Activated naive CD8-positive, alpha-beta T cell (primary cell): ENCODE results near the gene SEMA3A.

Source experiments
- H3K27ac Mint-ChIP-seq: one replicate; pipeline ENCODE4 v1.8.0; 2021; ENCODE audit warnings: mixed read lengths
- H3K27me3 Mint-ChIP-seq: one replicate; pipeline ENCODE4 v1.8.0; 2021; ENCODE audit warnings: mixed read lengths
- H3K36me3 Mint-ChIP-seq: one replicate; pipeline ENCODE4 v1.8.0; 2021; ENCODE audit warnings: mixed read lengths
- H3K4me1 Mint-ChIP-seq: one replicate; pipeline ENCODE4 v1.8.0; 2021; ENCODE audit warnings: low read depth, mixed read lengths
- H3K4me3 Mint-ChIP-seq: one replicate; pipeline ENCODE4 v1.8.0; 2021; ENCODE audit warnings: mild to moderate bottlenecking, mixed read lengths
- H3K9me3 Mint-ChIP-seq: one replicate; pipeline ENCODE4 v1.8.0; 2021; ENCODE audit warnings: low read depth, mixed read lengths

The SEMA3A gene

DNA sequence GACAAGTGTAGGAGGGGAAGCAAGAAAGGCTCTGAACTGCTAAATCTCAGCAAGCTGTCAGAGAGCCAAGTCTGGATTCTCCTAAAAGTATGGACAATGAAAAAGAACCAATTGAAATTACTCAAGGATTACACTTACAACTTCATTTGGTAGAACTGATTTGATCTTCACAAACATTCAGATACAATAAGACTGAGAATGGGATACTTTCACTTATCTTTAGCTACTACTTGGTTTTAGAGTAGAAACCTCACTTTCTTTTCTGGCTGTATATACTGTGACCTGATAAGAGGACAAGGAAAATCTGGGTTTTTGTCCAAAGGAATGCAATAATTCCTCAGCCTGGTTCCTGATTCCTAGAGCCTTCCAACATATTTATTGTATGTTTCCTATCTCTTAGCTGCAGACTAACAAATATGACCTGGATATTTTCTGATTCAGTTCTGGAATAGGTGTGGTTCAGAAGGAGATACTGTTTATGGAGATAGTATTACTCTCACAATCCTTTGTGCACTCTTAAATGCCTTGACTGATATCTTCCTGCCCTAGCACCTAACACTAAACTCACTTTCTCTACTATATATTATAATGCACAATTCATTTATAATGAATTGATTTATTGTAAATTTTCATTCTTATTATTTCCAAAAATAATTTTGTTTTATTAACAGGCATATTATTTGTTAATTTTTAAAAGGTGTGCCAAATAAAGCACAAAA lies 7.3 kb downstream of the SEMA3A start:
- Mint-ChIP-seq H3K9me3 (no peaks in the 10 kb centered on the region), H3K4me3 (no peak overlapping the region), H3K27me3 (no peaks in the 10 kb centered on the region), H3K36me3 (no peaks in the 10 kb centered on the region), H3K4me1 (peaks cover 24% of the 10 kb centered on the region), H3K27ac (no peak overlapping the region)

DNA sequence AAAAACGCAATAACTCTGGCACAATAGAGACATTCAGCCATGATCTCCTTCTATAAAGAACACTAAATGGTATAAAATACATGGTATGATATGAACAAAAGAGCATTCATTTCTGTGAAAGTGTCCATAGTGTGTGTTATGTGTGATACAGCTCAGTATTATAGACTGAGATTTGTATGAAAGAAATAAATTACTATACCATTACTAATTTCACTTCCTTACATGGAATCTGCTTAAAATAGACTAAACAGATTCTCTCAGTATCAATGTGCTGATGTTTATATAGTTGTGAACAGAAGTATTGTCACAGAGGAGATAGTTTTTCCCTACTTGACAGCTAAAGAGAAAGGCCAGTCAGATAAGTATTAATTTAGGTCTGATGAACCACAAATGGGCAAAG lies 10.8 kb downstream of the SEMA3A start:
- Mint-ChIP-seq H3K4me3 (no peak overlapping the region), H3K36me3 (no peaks in the 10 kb centered on the region), H3K27me3 (no peaks in the 10 kb centered on the region)

DNA sequence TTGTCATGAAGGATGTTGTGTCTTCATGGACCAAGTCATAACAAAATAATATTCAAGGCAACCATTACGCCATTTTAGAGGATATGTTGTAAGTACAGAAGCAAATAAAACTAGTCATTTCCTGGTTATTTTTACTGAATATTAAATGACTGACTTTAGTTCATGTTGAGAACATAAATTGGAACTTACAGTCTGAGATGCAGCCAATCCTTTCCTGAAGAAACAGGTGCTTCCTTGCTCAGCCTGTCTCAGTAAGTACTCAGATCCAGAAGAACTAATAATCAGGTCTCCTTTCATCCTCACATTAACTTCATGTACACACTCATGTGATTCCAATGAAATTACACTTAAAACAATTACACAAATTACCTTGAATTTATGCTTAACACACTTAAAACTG lies 12.3 kb downstream of the SEMA3A start:
- Mint-ChIP-seq H3K27me3 (no peaks in the 10 kb centered on the region), H3K4me1 (peaks cover 6% of the 10 kb centered on the region), H3K36me3 (no peaks in the 10 kb centered on the region), H3K27ac (no peak overlapping the region), H3K9me3 (no peaks in the 10 kb centered on the region), H3K4me3 (no peak overlapping the region)

More for the DNA sequence above, 10.8 kb downstream of the SEMA3A start:
- H3K27ac Mint-ChIP-seq: no peak overlapping the region
- no peaks in the 10 kb centered on the region for H3K9me3 Mint-ChIP-seq
- H3K4me1 Mint-ChIP-seq: peaks cover 18% of the 10 kb centered on the region

DNA sequence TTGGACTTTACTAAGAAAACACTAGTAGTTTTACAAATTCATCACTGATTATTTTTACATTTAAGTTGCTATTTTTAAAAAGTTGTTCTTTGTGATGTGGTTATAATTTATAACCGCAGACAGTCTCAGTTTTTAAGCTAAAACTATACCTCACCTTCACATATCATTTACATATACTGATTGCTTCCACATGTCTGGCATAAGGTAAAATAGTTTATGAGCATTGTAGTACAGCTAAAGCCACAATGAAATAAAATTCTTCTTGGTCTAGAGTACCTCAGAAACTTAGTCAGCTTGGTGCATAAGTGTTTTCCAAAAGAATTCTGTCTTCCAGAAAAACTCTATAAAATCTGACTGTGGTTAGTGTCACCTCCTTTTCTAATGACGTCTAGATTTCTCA lies 13.0 kb downstream of the SEMA3A start:
- no peaks in the 10 kb centered on the region for H3K27me3 Mint-ChIP-seq
- H3K9me3 Mint-ChIP-seq: no peaks in the 10 kb centered on the region
- H3K27ac Mint-ChIP-seq: no peak overlapping the region
- no peaks in the 10 kb centered on the region for H3K36me3 Mint-ChIP-seq
- no peak overlapping the region for H3K4me3 Mint-ChIP-seq
- H3K4me1 Mint-ChIP-seq: no peaks in the 10 kb centered on the region

DNA sequence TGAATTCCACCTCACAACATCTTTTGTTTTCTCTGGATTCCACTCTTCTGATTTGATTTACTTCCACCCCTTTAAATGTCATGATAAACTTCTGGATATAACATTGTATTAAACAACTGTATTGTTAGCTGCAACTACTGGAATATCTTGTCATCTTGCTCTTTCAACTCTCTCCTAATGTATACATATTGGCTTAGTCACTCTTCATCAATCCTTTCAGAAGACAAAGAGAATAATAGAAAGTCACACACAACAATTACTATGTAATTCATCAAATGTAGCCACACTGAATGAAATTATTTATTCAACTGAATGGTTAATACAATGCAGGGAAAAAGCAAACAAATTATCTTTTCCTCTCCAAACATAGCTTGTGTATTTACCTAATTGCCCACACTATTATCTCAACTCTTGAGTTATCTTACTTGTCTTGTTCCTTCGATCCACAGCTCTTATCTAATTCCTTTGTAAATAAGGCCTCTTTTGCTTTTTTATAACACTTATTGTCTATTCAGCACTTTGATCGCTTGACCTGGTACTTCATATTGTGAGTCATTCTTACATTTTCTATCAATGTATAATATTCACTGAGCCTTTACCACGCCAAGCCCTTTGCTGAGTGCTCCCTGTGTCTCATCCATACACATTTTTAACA lies 16.7 kb downstream of the SEMA3A start:
- Mint-ChIP-seq H3K4me3 (no peak overlapping the region), H3K27ac (no peak overlapping the region), H3K4me1 (no peaks in the 10 kb centered on the region), H3K27me3 (no peaks in the 10 kb centered on the region), H3K9me3 (no peaks in the 10 kb centered on the region), H3K36me3 (no peaks in the 10 kb centered on the region)

DNA sequence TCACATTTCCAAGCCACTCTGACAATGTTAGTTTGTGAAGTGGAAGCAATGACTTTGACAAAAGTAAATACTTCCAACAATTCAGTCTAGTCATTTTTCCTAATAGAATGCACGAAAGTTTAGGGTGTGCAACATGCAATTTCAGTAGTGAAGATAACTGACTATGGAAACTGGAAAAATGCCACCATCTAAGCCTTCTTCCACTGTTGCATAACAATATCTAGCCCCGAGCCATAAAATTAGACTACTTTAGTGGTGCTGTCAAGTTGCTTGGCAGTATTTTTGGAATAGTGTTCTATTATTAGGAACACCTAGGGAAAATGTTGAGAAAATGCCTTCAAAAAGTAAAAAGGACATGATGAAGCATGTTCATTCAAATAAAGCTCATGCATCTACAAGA lies 17.9 kb downstream of the SEMA3A start:
- no peaks in the 10 kb centered on the region for H3K36me3 Mint-ChIP-seq
- H3K27ac Mint-ChIP-seq: no peak overlapping the region
- H3K4me1 Mint-ChIP-seq: no peaks in the 10 kb centered on the region
- H3K27me3 Mint-ChIP-seq: no peaks in the 10 kb centered on the region
- H3K9me3 Mint-ChIP-seq: no peaks in the 10 kb centered on the region
- no peak overlapping the region for H3K4me3 Mint-ChIP-seq

DNA sequence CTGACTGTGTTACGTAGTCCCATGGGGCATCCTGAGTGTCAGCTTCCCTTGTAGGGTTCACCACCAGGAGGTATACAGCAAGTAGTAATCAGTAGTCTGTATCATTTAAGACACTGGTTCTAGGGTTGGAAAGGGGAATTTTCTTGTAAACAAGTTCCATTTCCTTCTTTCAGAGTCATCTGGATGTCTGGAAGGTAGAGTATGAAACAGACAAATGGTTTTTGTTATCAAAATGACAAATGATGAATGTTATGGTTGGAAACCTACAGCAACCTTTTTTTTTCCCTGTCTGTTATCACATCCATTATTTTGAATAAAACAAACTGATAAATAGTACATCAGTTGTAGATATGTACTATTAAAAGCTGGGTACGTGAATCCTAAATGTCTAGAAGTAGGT lies 19.1 kb downstream of the SEMA3A start:
- no peaks in the 10 kb centered on the region for H3K9me3 Mint-ChIP-seq
- H3K36me3 Mint-ChIP-seq: no peaks in the 10 kb centered on the region
- no peaks in the 10 kb centered on the region for H3K4me1 Mint-ChIP-seq
- H3K4me3 Mint-ChIP-seq: no peak overlapping the region
- no peaks in the 10 kb centered on the region for H3K27me3 Mint-ChIP-seq
- H3K27ac Mint-ChIP-seq: no peak overlapping the region

DNA sequence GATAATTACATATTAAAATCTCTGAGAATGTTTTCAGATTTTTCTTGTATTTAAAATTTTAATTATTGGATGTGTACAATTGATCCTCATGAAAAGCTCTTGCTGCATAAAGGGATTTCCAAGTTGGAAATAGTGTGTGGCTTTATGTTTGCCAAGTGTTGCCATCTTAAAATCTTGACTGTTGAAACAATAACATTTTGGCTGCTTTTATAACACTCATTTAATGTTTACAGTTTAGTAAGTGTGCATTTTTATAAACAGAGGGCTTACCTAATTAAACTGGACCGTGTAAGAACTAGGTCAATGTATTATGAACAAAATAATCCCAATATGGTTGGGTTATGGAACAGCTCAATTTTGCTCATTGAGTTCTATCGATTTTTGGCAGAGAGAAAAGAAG lies 23.9 kb downstream of the SEMA3A start:
- no peaks in the 10 kb centered on the region for H3K27me3 Mint-ChIP-seq
- H3K4me3 Mint-ChIP-seq: no peak overlapping the region
- no peaks in the 10 kb centered on the region for H3K36me3 Mint-ChIP-seq
- no peak overlapping the region for H3K27ac Mint-ChIP-seq
- no peaks in the 10 kb centered on the region for H3K4me1 Mint-ChIP-seq
- no peaks in the 10 kb centered on the region for H3K9me3 Mint-ChIP-seq

DNA sequence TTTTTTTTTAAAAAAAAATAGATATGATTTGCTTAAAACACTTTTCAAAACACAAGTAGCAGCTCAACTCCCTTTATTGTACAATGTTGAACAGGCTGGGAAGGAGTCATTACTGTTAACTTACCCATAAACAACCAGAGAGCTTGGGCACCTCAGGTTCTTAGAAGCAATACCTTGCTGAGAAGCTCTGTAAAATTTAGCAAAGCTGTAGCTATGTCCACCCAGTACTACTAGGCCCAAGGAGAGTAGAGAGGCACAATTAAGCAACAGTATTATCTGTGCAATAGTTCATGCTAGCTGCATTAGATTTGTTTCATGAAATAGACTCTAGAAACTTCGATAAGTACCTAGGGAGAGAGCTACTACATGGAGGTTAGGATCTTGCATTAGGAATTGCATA lies 32.0 kb downstream of the SEMA3A start:
- no peak overlapping the region for H3K4me3 Mint-ChIP-seq
- H3K9me3 Mint-ChIP-seq: no peaks in the 10 kb centered on the region
- H3K27ac Mint-ChIP-seq: no peak overlapping the region
- H3K27me3 Mint-ChIP-seq: no peaks in the 10 kb centered on the region
- H3K36me3 Mint-ChIP-seq: peaks cover 2% of the 10 kb centered on the region
- H3K4me1 Mint-ChIP-seq: peaks cover 2% of the 10 kb centered on the region

DNA sequence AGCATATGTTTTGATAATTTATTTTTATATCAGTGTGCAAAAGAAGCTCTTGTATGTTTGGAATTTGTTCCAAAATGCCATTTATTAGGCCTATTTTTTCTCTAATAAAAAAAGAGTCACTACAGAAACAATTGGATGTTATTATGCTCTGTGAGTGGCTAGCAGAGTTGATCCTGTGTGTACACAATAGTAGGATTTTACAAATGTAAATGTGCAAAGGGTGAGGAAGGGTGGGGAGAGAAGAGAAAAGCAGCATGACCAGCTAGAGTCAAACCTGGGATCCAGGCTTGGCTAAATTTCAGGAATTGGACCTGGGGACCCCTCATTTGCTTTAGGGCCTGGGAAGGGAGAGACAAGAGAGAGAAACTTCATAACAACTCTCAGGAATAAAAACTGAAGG lies 32.5 kb downstream of the SEMA3A start:
- Mint-ChIP-seq H3K4me1 (peaks cover 2% of the 10 kb centered on the region), H3K9me3 (no peaks in the 10 kb centered on the region), H3K27me3 (no peaks in the 10 kb centered on the region), H3K4me3 (no peak overlapping the region), H3K36me3 (peaks cover 2% of the 10 kb centered on the region), H3K27ac (no peak overlapping the region)

DNA sequence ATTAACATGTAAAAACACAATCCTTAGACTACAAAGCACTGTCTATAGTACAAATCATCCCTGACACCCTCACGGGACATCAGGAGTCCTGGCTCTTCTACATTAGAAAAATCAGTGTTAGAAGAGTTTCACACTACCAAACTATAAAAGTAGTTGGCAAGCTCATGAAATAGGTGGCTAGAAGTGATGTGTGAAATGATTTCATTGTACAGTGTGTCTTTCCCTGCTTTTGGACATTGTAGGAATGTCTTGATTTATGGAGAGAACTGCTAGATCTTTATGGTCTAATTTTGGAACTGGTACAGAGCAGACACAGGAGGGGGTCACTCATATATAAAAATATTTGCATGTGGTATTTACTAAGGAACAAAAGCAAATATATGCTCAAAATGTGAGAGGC lies 33.2 kb downstream of the SEMA3A start:
- peaks cover 2% of the 10 kb centered on the region for H3K4me1 Mint-ChIP-seq
- no peak overlapping the region for H3K4me3 Mint-ChIP-seq

DNA sequence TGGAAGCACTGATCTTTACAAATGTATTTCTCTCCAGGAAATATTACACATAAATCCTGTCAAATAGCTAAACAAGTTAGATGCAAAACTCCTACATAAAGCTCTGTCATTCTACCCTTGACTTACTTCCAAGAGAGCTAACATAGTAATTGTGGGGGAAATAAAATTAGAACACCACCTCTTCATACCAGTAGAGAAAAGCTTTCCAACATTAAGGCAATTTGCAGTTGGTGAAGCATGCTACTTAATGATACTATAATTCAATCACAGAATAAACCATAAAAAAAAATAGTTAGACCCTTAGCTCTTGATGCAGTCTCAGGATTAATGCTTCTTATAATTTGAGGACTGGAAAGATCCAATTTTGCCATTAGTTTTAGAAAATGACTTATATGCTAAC lies 35.2 kb downstream of the SEMA3A start:
- Mint-ChIP-seq H3K4me1 (peaks cover 2% of the 10 kb centered on the region), H3K27me3 (no peaks in the 10 kb centered on the region), H3K4me3 (no peak overlapping the region), H3K9me3 (no peaks in the 10 kb centered on the region), H3K36me3 (peaks cover 2% of the 10 kb centered on the region), H3K27ac (no peak overlapping the region)

More for the DNA sequence above, 33.2 kb downstream of the SEMA3A start:
- Mint-ChIP-seq H3K36me3 (peaks cover 2% of the 10 kb centered on the region), H3K27me3 (no peaks in the 10 kb centered on the region), H3K27ac (no peak overlapping the region), H3K9me3 (no peaks in the 10 kb centered on the region)

DNA sequence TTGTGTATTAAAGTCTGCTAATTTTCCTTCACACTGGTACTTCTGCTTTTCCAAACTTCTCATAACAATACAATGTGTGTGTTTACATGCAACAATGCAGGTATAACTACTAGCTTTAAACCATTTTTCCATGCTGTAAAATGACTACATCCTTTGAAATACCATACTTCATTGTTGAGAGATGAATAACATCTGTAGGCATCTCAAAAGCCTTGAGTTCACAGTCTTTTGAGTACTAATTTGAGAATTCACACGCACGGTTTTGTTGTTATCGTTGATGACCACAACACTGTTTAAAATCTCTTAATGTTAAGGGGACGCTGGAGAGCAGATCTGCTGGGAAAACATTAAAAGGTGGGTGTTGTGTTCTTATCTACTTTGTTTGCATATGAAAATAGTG lies 37.4 kb downstream of the SEMA3A start:
- Mint-ChIP-seq H3K9me3 (no peaks in the 10 kb centered on the region), H3K36me3 (no peaks in the 10 kb centered on the region), H3K27me3 (no peaks in the 10 kb centered on the region), H3K4me1 (no peaks in the 10 kb centered on the region), H3K27ac (no peak overlapping the region), H3K4me3 (no peak overlapping the region)

DNA sequence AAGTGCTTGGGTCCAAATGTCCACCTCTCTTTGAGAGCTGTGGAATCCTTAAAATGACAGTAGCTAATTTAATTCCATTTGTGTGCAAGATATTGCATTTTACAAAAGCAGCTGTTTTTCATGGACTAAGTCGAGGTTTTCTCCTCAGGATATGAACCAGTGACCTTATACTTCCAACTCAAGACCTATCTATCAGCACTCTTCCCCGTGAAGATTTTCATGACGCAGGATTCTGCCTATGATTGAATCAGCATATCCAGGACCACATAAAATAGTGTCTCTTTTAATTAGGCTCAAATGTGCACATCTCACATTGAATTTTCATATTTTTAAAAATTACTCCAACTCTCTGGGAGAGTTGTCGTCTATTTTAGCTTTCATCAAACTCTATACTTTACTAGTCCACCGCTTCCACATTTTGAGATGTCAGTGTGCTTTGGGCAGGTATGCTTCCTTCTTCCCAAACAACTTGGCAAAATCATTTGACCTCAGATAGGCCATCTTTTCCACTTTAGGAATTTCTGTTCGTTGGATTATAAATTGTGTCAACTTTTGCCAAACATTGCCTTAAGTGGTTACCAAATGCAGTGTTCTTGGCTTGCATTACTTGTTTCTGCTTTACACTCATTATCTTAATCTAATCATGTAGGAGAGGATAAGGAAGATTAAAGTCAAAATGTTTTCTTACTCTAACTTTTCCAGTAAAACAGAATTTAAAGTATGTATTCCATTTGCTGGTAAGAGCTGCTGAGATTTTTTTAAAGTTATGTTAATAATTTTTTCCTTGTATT lies 39.4 kb downstream of the SEMA3A start:
- H3K4me3 Mint-ChIP-seq: no peak overlapping the region
- no peaks in the 10 kb centered on the region for H3K36me3 Mint-ChIP-seq
- H3K4me1 Mint-ChIP-seq: no peaks in the 10 kb centered on the region
- H3K27ac Mint-ChIP-seq: no peak overlapping the region
- no peaks in the 10 kb centered on the region for H3K27me3 Mint-ChIP-seq
- no peaks in the 10 kb centered on the region for H3K9me3 Mint-ChIP-seq

DNA sequence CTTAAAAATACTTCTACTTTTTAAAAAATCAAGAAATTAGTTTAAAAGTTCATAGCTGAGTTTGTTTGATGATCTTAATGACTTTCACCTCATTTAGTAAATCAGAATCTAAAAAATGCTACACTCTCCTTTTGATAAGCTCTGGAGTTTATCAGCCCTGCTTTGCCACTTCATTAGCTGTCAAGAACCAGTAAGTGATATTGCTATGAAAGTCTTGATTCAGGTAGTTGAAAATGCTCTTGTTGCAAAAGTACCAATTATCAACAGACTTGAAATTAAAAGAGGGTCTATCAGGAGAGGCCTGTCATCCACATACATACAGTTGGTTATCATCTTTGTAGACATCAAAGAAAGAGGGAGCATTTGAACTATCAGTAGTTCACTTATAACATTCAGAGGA lies 41.6 kb downstream of the SEMA3A start:
- H3K27ac Mint-ChIP-seq: no peak overlapping the region
- no peaks in the 10 kb centered on the region for H3K4me1 Mint-ChIP-seq
- H3K4me3 Mint-ChIP-seq: no peak overlapping the region
- no peaks in the 10 kb centered on the region for H3K27me3 Mint-ChIP-seq
- H3K36me3 Mint-ChIP-seq: no peaks in the 10 kb centered on the region
- no peaks in the 10 kb centered on the region for H3K9me3 Mint-ChIP-seq
